MG63 (cell line): ENCODE measurements around the gene GPR17. TPM values are rescaled to one million over a fixed set of nuclear protein-coding genes. Genes with fewer than 3 reads are reported as not detected.

Source experiments
- DNase-seq: peaks from one replicate; pipeline ENCODE4 v3.0.0-alpha.2; 2020
- H3K27me3 ChIP-seq: fragments of 250-450 bp; sonication (Bioruptor Pico); 2 replicates; pipeline ENCODE4 v1.5.1; 2020; ENCODE audit warnings: mild to moderate bottlenecking, moderate library complexity
- H3K36me3 ChIP-seq: fragments of 250-450 bp; sonication (Bioruptor Pico); 2 replicates; pipeline ENCODE4 v1.5.1; 2020; ENCODE audit warnings: mild to moderate bottlenecking, moderate library complexity
- H3K4me3 ChIP-seq: fragments of 250-450 bp; sonication (Bioruptor Pico); 2 replicates; pipeline ENCODE4 v1.5.1; 2020; ENCODE audit warnings: mild to moderate bottlenecking, moderate library complexity
- H3K9me3 ChIP-seq: fragments of 250-450 bp; sonication (Bioruptor Pico); 2 replicates; pipeline ENCODE4 v1.5.1; 2020; ENCODE audit warnings: mild to moderate bottlenecking, moderate library complexity
- total RNA-seq: library from RNA; depleted of rRNA; stranded (reverse); fragments of >200 nt; shearing (Covaris generic); gene quantifications from 2 replicates; pipeline ENCODE4 v1.2.3, GENCODE V29; 2014; ENCODE audit warnings: low replicate concordance; rRNA removed

GPR17 gene
- total RNA-seq, 1 experiment from 2014 or later = not detected

GRCh38 chr2:127701651-127702394, 55.9 kb downstream of the GPR17 start:
- Histone ChIP-seq H3K36me3 (peaks cover 47% of the 10 kb centered on the region), H3K4me3 (peak overlapping the region; percentile 55), H3K9me3 (no peaks in the 10 kb centered on the region), H3K27me3 (no peaks in the 10 kb centered on the region)
- DNase-seq = peak; percentile 77

Other genes starting within 250 kb of the GPR17 start
- not detected in 2 replicates for gene PROC, start 227.7 kb upstream of the GPR17 start, total RNA-seq
- gene IWS1, start 119.7 kb upstream of the GPR17 start, total RNA-seq = 26.2 and 29.0 TPM in 2 replicates
- 0.89 TPM in 1 of 2 replicates, not detected in the other for gene MYO7B, start 110.5 kb upstream of the GPR17 start, total RNA-seq
- 0.53 and 2.3 TPM in 2 replicates for gene LIMS2, start 29.4 kb downstream of the GPR17 start, total RNA-seq
- 8.7 and 9.2 TPM in 2 replicates for gene SFT2D3, start 55.3 kb downstream of the GPR17 start, total RNA-seq
- 21.9 and 40.5 TPM in 2 replicates for gene WDR33, start 165.0 kb downstream of the GPR17 start, total RNA-seq
- 33.7 and 39.4 TPM in 2 replicates for gene POLR2D, start 212.0 kb downstream of the GPR17 start, total RNA-seq
- 12.9 and 17.2 TPM in 2 replicates for gene AMMECR1L, start 239.8 kb downstream of the GPR17 start, total RNA-seq